SIG-M5 treated with dmso at 0.1 percent for 504 hours (cell line): ENCODE results near the gene KRTAP4-11.
"Not testable (repeated sequence)": the region's sequence is repeated elsewhere in the genome, so short reads cannot be mapped to it uniquely, and the experiment has no call there.

ENCODE experiments used
- DNase-seq: peaks from one replicate; lab custom pipeline; 2025; ENCODE audit not compliant: unreplicated experiment; lab: John Stamatoyannopoulos, UW

KRTAP4-11 gene

DNA sequence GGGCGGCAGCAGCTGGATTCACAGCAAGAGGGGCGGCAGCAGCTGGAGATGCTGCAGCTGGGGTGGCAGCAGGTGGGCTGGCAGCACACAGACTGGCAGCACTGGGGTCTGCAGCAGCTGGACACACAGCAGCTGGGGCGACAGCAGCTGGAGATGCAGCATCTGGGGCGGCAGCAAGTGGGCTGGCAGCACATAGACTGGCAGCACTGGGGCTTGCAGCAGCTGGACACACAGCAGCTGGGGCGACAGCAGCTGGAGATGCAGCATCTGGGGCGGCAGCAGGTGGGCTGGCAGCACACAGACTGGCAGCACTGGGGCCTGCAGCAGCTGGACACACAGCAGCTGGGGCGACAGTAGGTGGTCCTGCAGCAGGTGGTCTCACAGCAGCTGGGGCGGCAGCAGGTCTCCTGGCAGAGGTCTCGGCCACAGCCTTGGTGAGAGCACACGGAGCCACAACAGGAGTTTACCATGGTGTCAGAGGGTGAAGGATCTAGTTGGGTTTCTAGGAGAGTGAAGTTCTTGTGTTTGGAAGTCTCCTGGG is at the start of gene KRTAP4-11:
KRTAP4-11 (minus strand) TSS at position 528 of the 541 bp plus-strand sequence; CDS start at position 470, 58 bp downstream.
- not testable (repeated sequence) for DNase-seq

DNA sequence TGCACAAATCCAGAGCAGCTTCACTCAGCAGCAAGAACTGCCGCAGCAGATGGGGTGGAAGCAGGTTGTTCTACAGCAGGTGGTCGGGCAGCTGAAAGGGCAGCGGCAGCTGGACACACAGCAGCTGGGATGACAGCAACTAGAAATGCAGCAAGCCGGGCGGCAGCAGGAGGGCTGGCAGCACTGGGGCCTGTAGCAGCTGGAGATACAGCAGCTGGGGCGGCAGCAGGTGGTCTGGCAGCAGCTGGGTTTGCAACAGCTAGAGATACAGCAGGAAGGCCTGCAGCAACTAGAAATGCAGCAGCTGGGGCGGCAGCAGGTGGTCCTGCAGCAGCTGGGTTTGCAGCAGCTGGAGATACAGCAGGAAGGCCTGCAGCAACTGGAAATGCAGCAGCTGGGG is 49.4 kb upstream of the KRTAP4-11 start:
- DNase-seq: no peak

DNA sequence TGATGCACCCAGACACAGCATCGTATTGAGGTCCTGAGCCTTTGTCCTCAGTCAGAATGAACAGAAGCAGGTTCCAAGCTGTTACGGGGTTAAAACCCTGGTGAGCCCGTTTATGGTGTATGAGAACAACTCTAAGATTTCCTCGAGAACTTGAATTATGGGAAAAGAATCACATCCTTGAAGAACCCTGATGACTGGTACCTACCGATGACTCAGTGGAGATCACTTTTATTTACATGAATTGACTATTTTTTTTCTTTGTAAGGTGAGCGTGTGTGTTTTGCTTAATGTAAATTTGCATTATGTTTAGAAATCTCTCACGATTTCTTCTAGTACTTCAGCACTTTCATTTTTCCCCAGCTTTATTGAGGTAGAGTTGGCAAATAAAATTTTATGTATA is 45.7 kb upstream of the KRTAP4-11 start:
- DNase-seq: no peak

DNA sequence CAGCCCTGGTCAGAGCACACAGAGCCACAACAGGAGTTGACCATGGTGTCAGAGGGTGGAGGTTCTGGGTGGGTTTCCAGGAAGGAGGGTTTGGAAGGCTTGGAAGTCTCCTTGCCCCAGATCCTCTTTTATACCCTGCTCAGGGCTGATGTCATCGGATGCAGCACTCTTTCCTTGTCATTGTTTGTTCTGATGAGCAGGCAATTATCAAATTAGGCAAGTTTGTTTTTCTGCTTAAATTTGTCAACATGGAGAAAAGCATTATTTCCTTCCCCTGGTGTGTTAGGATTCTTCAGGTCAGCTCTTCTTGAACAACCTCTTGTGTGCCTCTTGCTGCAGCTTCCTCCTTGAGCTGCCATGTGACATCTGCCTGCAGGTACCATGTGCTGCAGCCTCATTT is 42.5 kb upstream of the KRTAP4-11 start, which contains the start of gene KRTAP4-4:
KRTAP4-4 (minus strand) TSS at position 101 of the 400 bp plus-strand sequence; CDS start at position 44, 57 bp downstream.
- DNase-seq: no peak

DNA sequence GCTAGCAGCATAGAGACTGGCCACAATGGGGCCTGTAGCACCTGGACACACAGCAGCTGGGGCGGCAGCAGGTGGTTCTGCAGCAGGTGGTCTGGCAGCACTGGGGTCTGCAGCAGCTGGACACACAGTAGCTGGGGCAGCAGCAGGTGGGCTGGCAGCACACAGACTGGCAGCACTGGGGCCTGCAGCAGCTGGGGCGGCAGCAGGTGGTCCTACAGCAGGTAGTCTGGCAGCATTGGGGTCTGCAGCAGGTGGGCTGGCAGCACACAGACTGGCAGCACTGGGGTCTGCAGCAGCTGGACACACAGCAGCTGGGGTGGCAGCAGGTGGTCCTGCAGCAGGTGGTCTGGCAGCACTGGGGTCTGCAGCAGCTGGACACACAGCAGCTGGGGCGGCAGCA is 42.0 kb upstream of the KRTAP4-11 start:
- DNase-seq: not testable (repeated sequence)

DNA sequence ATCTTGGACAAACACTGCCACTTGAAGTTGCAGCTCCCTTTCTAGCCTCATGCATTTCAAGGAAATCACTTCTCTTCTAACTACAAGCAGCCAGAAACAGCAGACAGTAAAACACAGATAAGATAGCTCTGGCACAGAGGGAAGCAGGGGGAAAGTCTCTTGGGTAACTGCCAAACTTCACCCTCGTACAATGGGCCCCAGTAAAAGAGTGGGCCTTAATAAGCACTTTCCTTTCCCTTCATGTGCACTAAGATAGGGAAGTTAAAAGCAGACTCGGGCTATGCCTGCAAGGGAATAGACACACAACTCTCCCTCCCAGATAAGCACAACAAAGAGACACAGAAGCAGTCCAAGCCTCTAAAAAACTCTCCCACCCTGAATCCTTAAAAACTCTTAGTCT is 35.7 kb upstream of the KRTAP4-11 start:
- no peak for DNase-seq

DNA sequence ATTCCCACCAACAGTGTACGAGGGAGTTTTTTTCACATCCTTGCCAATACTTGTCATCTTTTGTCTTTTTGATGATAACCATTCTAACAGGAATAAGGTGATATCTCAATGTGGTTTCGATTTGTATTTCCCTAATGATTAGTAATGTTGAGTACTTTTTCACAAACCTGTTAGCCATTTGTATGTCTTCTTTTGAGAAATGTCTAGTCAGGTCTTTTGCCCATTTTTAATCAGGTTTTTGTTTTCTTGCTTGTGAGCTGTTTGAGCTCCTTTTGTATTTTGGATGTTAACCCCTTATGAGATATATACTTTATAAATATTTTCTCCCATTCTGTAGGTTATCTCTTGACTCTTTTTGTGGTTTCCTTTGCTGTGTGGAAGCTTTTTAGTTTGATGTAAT is 33.4 kb upstream of the KRTAP4-11 start:
- no peak for DNase-seq

DNA sequence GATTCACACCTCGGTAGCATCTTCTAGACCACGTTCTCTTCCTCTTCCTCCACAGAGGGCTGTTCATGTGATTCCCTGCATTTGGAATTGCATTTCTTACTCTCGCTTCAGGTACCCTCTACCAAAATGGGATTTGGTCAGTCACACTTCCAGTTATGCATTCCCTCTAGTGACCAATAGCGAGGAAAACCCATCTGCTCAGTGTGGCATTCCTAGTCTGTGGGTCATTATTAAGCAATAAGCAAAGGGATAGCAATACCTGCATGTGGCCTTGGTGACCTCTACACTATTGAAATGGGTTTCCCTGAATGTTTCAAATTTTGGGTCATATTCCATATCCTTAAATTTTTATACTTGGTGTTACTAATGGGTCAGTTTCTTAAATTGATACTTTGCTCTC is 31.9 kb upstream of the KRTAP4-11 start:
- DNase-seq: no peak

DNA sequence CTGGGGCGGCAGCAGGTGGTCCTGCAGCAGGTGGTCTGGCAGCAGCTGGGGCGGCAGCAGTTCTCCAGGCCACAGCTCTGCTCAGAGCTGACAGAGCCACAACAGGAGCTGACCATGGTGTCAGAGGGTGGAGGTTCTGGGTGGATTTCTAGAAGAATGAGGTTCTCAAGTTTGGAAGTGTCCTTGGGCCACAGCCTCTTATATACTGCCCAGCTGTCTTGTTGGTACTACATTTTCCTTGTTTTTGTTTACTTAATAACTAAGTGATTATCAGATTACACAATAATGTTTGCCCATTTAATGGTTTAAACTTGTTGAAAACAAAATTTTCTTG is 31.4 kb upstream of the KRTAP4-11 start, which contains the start of gene KRTAP4-5:
KRTAP4-5 (minus strand) TSS at position 174 of the 334 bp plus-strand sequence; CDS start at position 116, 58 bp downstream.
- no peak for DNase-seq

DNA sequence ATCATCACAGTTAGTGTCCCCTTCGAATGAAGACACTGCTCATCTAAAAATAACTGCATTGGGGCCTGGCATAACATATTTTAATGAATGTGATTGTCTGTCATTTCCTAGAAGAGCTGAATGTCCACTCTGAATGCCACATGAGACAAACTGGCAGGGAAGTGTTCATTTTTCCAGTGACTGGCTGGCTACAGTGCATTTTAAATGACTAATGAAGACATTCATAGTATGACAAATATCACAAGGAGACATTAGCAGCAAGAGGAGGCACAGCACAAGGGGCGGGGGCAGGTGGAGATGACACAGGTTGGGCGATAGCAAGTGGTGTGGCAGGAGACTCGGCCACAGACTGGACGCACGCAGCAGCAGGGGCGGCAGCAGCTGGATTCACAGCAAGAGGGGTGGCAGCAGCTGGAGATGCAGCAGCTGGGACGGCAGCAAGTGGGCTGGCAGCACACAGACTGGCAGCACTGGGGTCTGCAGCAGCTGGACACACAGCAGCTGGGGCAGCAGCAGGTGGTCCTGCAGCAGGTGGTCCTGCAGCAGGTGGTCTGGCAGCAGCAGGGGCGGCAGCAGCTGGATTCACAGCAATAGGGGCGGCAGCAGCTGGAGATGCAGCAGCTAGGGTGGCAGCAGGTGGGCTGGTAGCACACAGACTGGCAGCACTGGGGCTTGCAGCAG is 30.9 kb upstream of the KRTAP4-11 start:
- not testable (repeated sequence) for DNase-seq

DNA sequence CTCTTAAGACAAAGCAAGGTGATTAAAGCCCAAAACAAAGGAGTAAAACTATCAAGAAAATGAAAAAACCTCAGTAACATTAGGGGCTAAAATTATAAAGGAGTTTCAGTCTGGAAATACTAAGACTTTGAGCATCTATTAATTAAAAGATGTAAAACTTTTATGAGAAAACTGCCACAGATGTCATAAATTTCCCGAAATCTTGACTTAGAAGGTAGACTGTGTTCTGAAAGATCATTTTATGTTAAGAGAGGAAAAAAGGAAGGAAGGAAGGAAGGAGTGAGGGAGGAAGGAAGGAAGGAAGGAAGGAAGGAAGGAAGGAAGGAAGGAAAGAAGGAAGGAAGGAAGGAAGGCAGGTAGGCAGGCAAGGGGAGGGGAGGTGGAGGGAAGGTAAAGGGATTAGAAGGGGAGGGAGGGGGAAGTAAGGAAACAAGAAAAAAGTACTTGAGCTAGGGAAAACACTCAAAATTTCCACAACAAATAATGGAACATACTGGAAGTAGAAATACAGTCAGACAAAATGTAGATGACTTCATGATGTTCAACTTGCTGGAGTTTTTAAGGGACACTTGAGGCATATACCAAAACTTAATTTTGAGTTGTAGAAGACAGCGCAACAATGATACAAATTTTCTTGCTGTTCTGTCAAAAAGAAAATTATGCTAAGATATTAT is 29.5 kb upstream of the KRTAP4-11 start:
- DNase-seq: no peak

DNA sequence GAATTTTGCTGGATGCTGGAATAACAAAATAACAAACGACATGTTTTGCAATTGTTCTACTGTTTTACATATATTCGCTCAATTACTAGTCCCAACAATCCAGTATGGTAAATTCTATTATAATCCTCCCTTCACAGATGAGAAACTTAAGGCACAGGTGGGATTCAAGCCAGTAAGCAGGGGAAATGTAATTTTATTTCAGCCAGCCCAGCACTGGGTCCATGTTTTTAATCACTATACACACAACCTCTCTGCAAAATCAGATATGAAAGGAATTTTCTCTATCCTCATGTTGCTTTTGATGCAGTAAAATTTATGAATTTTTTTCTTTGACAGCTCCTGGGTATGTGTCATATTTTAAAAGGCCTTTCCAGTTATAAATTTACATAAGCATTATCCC is 27.1 kb upstream of the KRTAP4-11 start:
- DNase-seq: no peak

DNA sequence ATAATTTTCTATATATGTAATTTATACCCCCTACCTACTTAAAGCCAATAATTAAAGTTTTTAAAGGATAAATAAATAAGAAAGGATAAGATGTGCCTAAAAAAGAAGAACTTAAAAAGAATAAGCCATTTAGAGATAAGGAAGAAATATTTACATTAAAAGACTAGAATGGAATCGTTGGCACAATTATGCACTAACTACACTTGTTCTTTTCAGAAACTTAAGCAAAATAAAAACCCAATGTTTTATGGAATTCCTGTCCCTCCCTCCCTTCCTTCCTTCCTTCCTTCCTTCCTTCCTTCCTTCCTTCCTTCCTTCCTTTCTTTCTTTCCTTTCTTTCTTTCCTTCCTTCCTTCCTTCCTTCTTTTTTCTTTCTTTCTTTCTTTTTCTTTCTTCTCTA is 26.7 kb upstream of the KRTAP4-11 start:
- DNase-seq: no peak

DNA sequence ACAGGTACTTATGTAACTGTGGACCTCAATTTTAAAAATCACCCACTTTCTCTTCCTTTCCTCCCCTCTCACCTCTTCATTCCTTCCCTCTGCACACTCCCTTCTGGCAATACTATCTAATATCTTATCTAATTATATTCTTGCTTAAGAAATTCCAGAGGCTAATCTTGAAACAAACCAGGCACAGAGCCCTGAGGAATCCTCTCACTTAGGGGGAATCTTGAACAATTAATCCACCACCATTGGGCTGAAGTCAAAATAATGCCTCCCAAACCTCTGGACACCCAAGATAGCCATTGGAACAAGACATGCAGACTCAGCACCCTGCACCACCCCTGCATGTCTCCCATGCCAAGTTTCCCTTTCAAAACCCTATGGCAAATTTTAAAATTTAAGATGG is 23.2 kb upstream of the KRTAP4-11 start:
- no peak for DNase-seq

DNA sequence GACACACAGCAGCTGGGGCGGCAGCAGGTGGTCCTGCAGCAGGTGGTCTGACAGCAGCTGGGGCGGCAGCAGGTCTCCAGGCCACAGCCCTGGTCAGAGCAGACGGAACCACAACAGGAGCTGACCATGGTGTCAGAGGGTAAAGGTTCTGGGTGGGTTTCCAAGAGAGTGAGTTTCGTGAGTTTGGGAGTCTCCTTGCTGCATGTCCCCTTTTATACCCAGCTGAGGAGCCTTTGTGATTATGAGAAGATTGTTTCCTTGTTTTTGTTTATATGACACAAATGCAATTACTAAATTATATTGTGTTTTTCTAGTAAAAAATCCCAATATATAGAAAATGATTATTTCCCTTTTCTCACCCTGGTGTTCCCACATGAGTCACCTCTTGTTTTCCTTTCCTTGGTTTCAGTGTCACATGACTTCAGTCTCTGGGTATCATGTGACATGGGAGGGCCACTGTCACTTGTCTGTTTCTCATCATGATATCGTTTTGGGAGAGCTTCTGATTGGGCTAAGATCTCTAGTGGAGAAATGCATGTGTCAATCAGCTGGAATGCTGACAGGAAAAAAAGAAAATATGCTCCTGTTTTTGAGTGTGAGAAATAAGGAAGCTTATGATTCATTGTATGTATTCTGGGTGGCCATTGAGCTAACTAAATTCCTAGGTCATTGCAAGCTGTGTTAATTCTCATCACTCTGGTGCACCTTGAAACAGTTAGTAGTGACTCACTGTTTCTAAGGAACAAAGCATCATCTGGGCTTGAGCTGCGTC is 22.4 kb upstream of the KRTAP4-11 start, which contains the start of gene KRTAP4-6:
KRTAP4-6 (minus strand) TSS at position 185 of the 772 bp plus-strand sequence; CDS start at position 128, 57 bp downstream.
- DNase-seq: no peak

DNA sequence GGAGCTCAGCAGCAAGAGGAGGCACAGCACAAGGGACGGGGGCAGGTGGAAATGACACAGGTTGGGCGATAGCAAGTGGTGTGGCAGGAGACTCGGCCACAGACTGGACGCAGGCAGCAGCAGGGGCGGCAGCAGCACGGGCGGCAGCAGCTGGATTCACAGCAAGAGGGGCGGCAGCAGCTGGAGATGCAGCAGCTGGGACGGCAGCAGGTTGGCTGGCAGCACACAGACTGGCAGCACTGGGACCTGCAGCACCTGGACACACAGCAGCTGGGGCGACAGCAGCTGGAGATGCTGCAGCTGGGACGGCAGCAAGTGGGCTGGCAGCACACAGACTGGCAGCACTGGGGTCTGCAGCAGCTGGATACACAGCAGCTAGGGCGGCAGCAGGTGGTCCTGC is 21.7 kb upstream of the KRTAP4-11 start:
- DNase-seq: not testable (repeated sequence)

DNA sequence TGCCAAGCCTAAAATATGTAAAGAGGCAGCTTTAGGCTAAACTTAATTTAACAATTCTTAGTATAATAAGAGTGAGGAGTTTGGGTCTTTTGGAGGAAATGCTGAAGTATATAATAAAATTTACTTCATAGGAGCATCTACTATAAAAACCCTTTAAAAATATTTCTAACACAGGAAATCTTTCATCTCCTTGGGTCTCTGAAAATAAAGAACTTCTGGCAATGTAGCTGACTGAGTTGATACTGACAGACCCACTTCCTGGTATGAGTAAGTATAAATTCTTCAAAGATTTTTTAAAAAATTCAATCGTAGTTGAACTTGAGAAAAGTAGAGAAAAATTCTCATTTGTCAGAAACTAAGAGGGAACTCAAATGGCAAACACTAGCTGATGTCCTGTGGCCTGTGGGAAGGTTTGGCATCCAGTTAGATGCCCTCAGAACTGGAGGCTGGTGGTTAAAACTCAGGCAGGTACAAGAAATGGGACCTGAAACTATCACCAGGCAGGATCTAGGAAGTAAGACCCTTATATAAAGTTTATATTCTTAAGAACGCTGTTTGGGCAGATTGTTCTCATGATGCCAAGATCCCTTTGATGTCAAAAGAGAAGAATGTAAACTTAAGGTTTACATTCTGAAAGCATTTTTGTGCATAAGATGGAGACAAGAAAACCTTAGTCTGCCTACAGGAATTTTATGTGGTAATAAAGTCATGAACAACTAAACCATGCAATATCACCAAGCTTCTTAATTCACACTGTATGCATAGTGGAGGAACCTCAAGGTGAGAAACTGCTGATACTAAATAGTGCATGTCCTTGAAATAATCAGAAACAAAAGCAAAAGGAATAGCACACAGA is 15.9 kb upstream of the KRTAP4-11 start:
- no peak for DNase-seq

DNA sequence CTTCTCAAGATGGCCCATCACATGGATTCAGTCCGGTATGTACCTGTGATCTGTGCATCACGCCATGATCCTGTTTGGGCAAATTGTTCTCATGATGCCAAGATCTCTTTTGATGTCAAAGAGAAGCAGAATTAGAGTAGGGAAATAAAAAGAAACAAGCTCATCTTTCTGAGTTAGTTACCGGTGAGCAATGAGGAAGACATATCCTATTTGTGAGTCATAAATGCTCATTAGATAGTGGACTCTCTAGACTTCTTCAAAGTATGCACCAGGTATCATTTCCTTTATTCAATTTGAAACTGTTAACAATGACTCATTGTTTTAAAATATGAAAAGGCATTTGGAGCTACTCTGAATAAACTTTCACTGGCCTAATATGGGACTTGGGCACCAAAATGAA is 13.8 kb upstream of the KRTAP4-11 start:
- DNase-seq: no peak

DNA sequence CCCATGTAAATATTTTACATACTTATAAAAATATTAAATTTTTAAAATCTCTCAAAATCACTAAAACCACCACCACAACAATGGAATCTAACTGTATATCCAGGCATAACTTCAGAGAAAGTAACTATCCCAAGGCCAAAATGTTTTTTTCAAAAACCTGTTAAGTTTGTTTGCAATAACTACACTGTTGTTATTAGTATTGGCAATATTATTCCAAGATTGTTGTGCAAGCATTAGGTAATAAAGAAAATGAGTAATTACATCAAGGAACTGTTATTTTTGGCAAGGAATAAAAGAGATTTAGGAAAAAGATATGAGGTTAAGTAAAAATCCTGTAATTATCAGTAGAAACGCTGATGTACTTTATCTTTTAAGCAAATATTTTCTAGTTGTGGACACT is 9.2 kb upstream of the KRTAP4-11 start:
- no peak for DNase-seq

DNA sequence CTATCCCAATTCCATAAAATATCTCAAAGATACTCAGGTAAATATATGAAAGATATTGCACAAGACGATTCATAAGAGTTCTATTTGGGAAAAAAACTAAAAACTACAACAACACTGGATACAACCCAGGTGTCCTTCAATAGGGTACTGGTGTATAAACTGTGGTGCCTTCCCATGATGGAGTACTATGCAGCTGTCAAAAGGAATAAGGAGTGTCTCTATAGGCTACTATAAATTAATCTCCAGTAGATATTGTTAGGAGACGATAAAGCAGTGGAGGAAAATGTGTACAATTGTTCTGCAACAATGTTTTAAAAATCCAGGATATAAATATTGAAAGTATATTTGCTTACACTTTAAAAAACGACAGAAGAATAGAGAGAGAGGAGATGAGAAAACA is 8.2 kb upstream of the KRTAP4-11 start:
- DNase-seq: no peak
